ENCODE measurements around the gene OR2T8.

OR2T8 gene

GRCh38 chr1:247961791-247962190 lies 41.7 kb downstream of the OR2T8 start:
- H3K9me3 ChIP-seq, result no peaks in the 10 kb centered on the region
- no peak overlapping the region for H3K4me3 ChIP-seq
- no peaks in the 10 kb centered on the region for H3K4me1 ChIP-seq
- DNase-seq, result no peak
- no peaks in the 10 kb centered on the region for H3K27me3 ChIP-seq
- TF ChIP-seq CTCF (IDR thresholded peaks at IDR 0.05), result no peak
- no peak overlapping the region for H3K27ac ChIP-seq
- intact Hi-C loops (cut with DNase I; ENCODE audit: low total_unique reads), result no loop called here
- H3K36me3 ChIP-seq, result no peaks in the 10 kb centered on the region

- no peak overlapping the region for H3K27ac ChIP-seq
- H3K27me3 ChIP-seq, result no peaks in the 10 kb centered on the region
- DNase-seq, result no peak
- no peaks in the 10 kb centered on the region for H3K36me3 ChIP-seq
- no peak overlapping the region for H3K4me3 ChIP-seq
- H3K4me1 ChIP-seq, result no peaks in the 10 kb centered on the region
- no peaks in the 10 kb centered on the region for H3K9me3 ChIP-seq
- TF ChIP-seq CTCF (IDR thresholded peaks at IDR 0.05), result no peak
- intact Hi-C loops (cut with DNase I; ENCODE audit: low total_unique reads), result no loop called here
Observed at GRCh38 chr1:247962911-247963588, 43.0 kb downstream of the OR2T8 start.

GRCh38 chr1:247964933-247965332 lies 44.9 kb downstream of the OR2T8 start, which contains the start of gene OR2AK2:
Gene OR2AK2 (plus strand): TSS chr1:247965233. CDS start chr1:247965377, 144 bp downstream.
- Histone ChIP-seq H3K4me1 (no peaks in the 10 kb centered on the region), H3K9me3 (no peaks in the 10 kb centered on the region), H3K27me3 (no peaks in the 10 kb centered on the region), H3K36me3 (no peaks in the 10 kb centered on the region), H3K27ac (no peak within 1 kb of the TSS), H3K4me3 (no peak within 1 kb of the TSS)
- DNase-seq, result no peak
- intact Hi-C loops (cut with DNase I; ENCODE audit: low total_unique reads), result no loop called here
- TF ChIP-seq CTCF (IDR thresholded peaks at IDR 0.05), result no peak

GRCh38 chr1:247966532-247967204 lies 46.6 kb downstream of the OR2T8 start:
- TF ChIP-seq CTCF (IDR thresholded peaks at IDR 0.05), result no peak
- intact Hi-C loops (cut with DNase I; ENCODE audit: low total_unique reads), result no loop called here
- Histone ChIP-seq H3K4me1 (no peaks in the 10 kb centered on the region), H3K4me3 (no peak overlapping the region), H3K36me3 (no peaks in the 10 kb centered on the region), H3K27ac (no peak overlapping the region), H3K27me3 (no peaks in the 10 kb centered on the region), H3K9me3 (no peaks in the 10 kb centered on the region)
- DNase-seq, result no peak

All from tibial artery (tissue), 4 donors.